GM19328 (cell line): ENCODE data around the gene ACADS.

Experiments
- ATAC-seq: cut with Tn5 transposase; IDR thresholded peaks from one replicate; pipeline ENCODE4 v1.9.1; 2021; ENCODE audit warnings: mild to moderate bottlenecking, moderate library complexity; ENCODE audit not compliant: unreplicated experiment

The ACADS gene

GRCh38 chr12:120700886-120701285, 24.7 kb upstream of the ACADS start:
- ATAC-seq: no peak

- no peak for ATAC-seq
These were observed 23.0 kb upstream of the ACADS start for GRCh38 chr12:120702637-120703036.

- ATAC-seq: no peak
These were observed 22.2 kb upstream of the ACADS start for GRCh38 chr12:120703311-120703942.

GRCh38 chr12:120705618-120706017, 20.0 kb upstream of the ACADS start:
- no peak for ATAC-seq

DNA sequence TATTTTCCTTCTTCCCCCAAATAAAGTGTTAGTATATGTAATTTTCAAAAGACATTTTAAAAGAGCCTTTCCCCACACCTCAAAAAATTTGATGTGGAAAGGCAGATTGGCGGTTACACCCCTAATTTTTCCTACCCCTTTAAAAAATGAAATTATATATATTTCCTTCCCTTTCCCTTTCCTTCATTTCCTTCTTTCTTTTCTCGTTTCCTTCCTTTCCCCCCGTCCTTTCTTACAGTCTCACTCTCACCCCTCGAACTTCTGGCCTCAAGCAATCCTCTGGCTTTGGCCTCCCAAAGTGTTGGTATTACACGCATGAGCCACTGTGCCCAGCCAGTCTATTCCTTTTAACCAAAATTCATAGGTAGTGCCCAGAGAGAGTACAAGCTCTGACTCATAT, 19.6 kb upstream of the ACADS start:
- ATAC-seq: no peak

DNA sequence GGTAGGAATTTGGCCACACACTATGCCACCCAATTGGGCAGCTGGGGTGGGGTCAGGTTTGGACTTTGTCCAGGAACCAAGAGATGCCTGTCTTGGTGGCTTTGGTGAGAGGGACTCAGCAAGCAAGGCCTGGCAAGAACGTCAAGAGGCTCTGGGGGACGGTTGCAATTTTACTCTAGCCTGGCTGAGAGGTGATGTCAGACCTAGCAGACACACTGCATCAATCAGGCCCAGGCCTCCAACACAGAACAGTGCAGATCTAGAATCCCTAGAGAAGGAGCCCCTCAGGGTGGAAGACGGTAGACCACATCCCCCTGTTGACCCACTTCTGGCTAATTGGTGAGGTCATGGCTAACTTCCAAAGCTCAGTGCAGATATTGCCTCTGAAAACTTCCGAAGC, 17.0 kb upstream of the ACADS start:
- ATAC-seq: no peak

- ATAC-seq: no peak
These were observed 15.4 kb upstream of the ACADS start, which contains the start of gene UNC119B for GRCh38 chr12:120710031-120710804. Gene UNC119B (plus strand): TSS chr12:120710458. CDS start chr12:120710475, 17 bp downstream.

- ATAC-seq: no peak
These were observed 14.8 kb upstream of the ACADS start for GRCh38 chr12:120710805-120711296.

DNA sequence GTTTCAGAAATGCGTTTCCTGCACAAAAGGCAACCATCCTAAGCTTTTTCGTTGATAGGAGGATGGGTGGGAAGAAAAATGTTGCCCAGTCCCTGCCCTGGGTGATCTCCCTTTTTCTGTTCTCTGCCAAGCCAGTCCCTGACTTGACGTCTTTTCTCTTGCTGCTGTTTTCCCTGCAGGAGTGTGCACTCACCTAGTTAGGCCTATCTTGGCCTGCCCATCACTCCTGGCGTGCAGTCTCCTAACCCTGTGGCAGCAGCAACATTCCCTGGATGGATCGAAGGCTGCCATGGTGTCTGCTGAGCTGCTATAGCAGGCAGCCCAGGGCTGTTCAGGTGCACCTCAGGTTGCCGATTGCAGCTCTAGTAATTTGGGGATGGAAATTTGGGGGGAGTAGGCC, 14.2 kb upstream of the ACADS start:
- no peak for ATAC-seq

DNA sequence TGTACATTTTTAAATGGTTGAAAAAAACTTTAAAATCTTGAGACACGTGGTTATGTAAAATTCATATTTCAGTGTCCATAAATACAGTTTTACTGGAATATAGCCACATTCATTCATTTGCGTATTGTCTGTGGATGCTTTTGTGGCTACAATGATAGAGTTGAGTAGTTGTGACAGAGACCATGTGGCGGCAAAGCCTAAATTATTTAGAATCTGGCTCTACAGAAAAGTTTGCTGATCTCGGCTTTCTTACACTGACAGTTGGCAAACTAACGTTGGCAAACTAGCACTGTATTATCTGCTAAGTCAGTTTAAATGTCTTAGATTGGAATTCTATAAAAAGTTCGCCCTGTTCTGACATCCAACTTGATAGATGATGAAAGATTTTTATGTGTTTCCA, 13.0 kb upstream of the ACADS start:
- ATAC-seq: no peak

DNA sequence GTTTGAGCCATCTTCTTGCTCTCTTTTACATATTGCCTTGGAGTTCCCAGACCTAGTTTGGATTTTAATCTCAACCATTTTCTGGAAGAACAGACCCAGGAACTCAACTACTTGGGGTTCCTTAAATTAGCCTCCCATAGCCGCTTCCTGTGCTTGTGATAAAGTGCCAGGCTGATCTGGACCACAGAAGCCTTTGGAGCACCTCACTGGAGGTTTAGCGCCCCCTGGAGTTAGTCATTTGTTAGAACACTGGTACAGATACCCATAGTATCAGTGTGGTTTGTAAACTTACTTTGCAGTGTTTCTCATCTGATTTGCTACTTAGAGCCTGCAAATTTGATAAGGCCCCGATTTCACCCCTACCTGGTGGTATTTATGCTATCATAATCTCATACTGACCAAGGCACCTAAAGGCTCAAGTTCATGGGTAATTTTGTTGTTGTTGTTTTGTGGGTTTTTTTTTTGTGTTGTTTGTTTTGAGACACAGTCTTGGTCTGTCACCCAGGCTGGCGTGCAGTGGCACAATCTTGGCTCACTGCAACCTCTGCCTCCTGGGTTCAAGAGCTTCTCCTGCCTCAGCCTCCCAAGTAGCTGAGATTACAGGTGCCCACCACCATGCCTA, 11.7 kb upstream of the ACADS start:
- no peak for ATAC-seq

- ATAC-seq: no peak
These were observed 7.6 kb upstream of the ACADS start for GRCh38 chr12:120718055-120718454.

- no peak for ATAC-seq
These were observed 6.6 kb upstream of the ACADS start for GRCh38 chr12:120719072-120719471.

- ATAC-seq: no peak
These were observed 6.0 kb upstream of the ACADS start for GRCh38 chr12:120719496-120720233.

DNA sequence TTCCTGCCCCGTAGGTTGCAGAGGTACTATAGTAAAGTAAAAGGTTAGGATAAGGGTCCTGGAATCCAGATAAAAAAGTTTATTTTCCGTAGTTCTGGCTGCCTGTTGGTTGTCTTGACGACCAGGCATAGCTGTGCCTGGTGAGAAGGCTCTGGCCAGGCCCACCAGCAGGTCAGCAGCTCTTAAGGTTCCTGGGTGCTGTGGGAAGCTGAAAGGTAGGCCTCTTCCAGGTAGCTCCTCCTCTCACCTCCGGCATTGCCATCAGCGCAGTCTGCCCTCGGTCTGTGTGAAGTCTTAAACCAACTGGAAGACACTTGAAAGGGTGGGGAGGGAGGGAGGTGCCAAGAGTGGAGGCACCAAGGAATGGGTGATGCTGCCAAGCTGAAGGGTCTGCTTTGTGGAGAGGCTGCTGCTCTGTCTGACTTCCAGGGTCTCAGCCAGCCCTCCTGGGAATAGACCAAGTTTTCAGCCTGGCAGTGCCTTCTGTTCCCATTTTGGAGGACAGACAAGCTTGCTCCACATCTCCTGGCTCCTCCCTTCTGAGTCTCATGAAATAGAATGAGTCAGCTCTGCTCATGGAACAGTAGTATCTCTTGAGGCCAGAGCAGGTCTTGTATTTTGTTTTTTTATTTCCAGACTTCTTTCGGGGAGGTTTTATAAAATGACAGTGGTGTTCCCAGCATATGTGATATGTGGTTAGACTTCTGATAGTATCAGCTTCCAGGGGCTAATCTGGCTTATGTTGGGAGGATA, 5.2 kb upstream of the ACADS start:
- ATAC-seq: no peak

GRCh38 chr12:120720987-120721801, 4.4 kb upstream of the ACADS start:
- no peak for ATAC-seq

GRCh38 chr12:120721866-120722265, 3.8 kb upstream of the ACADS start:
- ATAC-seq: no peak

DNA sequence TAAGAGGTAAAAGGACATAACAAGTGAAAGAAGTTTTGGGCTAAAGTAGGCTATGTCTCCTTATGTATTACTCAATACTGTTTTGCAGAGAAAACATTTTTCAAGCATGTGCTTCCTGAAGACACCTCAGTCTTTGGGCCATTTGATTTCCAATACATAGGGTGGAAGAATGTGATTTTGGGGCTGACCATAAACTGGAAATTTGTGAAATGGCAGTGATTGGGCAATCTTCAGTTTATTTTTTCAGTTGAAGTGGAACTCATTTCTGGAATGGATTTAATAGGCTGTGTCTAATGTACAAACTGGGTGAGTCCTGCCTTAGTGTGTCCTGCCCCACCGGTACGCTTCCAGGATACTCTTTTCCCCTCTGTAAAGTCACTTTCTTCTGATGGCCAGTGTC, 2.8 kb upstream of the ACADS start:
- no peak for ATAC-seq

- no peak for ATAC-seq
These were observed 906 bp upstream of the ACADS start for GRCh38 chr12:120724720-120725119.
